ENCODE measurements around the gene GATAD2B.
A peak's percentile ranks its signal among the peaks of the same experiment; 100 is the strongest.
"Not testable (repeated sequence)": the region's sequence is repeated elsewhere in the genome, so short reads cannot be mapped to it uniquely, and the experiment has no call there.

GATAD2B gene

DNA sequence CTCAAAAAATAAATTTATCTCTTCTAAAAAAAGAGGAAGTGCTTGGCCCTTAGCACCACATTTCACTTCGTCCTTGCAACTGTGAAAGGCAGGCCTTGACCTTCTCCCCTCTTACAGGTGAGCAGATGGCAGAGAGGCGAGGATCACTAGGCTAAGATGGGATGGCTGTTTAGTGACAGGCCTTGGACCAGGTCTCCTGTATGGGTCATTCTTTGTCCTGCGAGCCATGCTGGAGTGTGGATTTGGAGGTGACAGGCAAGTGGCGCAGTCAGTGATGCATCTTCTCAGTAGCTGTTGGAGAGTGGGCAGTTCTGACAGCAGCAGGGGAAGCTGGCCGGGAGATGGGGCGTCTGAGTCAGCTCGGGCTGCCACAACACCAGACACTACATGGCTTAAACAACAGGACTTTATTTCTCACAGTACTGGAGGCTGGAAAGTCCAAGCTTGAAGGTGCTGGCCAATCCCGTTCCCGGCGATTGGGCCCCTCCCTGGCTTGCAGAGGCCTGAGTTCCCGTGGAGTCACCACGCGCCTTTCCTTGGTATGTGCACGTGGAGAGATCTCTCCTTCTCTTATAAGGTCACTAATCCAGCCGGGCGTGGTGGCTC is 131.0 kb downstream of the GATAD2B start:
- H3K9ac ChIP-seq (ENCODE audit: low read depth, low read length) = no peak overlapping the region
- no peaks in the 10 kb centered on the region for H3K36me3 ChIP-seq (ENCODE audit: insufficient read depth, low read length)
- H3K4me1 ChIP-seq (ENCODE audit: insufficient read depth, low read length) = peaks cover 21% of the 10 kb centered on the region
- H3K9me3 ChIP-seq (ENCODE audit: control insufficient read depth, insufficient read depth, low read length) = no peaks in the 10 kb centered on the region; the same call in 1 of the 2 replicates

DNA sequence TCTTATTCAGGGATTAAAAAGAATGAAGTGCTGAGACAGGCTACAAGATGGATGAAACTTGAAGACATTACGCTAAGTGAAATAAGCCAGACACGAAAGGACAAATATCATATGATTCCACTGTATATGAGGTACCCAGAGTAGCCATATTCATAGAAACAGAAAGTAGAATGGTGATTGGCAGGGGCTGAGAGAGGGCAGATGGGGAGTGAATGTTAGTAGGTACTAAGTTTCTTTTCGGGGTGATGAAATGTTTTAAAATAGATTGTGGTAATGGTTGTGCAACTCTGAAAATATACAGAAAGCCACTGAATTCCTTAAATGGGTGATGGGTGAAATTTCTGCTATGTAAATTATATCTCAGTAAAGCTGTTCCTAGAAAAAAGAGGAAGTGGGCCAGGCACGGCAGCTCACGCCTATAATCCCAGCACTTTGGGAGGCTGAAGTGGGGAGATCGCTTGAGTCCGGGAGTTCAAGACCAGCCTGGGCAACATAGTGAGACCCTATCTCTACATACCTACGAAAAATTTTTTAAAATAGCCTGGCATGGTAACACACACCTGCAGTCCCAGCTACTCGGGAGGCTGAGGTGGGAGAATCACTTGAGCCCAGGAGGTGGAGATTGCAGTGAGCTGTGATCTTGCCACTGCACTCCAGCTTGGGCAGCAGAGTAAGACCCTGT is 131.7 kb downstream of the GATAD2B start:
- no peak overlapping the region for H3K9ac ChIP-seq (ENCODE audit: low read depth, low read length)
- H3K9me3 ChIP-seq (ENCODE audit: control insufficient read depth, insufficient read depth, low read length) = no peaks in the 10 kb centered on the region; the same call in 1 of the 2 replicates
- peaks cover 21% of the 10 kb centered on the region for H3K4me1 ChIP-seq (ENCODE audit: insufficient read depth, low read length)
- H3K36me3 ChIP-seq (ENCODE audit: insufficient read depth, low read length) = no peaks in the 10 kb centered on the region

- Histone ChIP-seq H3K36me3 (ENCODE audit: insufficient read depth, low read length) (no peaks in the 10 kb centered on the region), H3K4me1 (ENCODE audit: insufficient read depth, low read length) (peaks cover 21% of the 10 kb centered on the region), H3K9me3 (ENCODE audit: control insufficient read depth, insufficient read depth, low read length) (no peaks in the 10 kb centered on the region; the same call in 1 of the 2 replicates), H3K9ac (ENCODE audit: low read depth, low read length) (no peak overlapping the region)
Measured at GRCh38 chr1:153790313-153790965, 132.3 kb downstream of the GATAD2B start.

DNA sequence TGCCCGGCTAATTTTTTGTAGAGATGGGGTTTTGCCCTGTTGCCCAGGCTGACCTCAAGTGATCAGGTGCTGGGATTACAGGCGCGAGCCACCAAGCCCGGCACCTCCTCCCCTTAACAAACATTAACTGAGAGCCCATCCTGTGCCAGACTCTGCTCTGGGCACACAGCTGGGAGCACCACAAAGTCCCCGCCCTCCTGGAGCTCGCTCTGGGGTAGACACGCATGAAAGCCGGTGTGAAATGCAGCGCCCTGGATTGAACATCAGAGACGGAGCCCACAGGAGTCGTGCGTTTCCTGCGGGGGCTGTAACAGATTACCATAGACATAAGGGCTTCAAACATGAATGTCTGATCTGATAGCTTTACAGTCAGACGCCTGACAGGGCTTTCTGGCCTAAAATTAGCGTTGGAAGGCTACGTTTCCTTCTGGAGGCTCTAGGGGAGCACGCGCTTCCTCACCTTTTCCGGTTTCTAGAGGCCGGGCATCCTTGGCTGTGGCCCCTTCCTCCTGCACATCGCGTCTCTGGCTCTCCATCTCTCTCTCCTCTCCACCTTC is 133.2 kb downstream of the GATAD2B start:
- no peaks in the 10 kb centered on the region; the same call in 1 of the 2 replicates for H3K9me3 ChIP-seq (ENCODE audit: control insufficient read depth, insufficient read depth, low read length)
- H3K4me1 ChIP-seq (ENCODE audit: insufficient read depth, low read length) = peaks cover 12% of the 10 kb centered on the region
- H3K36me3 ChIP-seq (ENCODE audit: insufficient read depth, low read length) = no peaks in the 10 kb centered on the region
- no peak overlapping the region for H3K9ac ChIP-seq (ENCODE audit: low read depth, low read length)

- no peaks in the 10 kb centered on the region for H3K36me3 ChIP-seq (ENCODE audit: insufficient read depth, low read length)
- H3K9ac ChIP-seq (ENCODE audit: low read depth, low read length) = no peak overlapping the region
- no peaks in the 10 kb centered on the region; the same call in 1 of the 2 replicates for H3K4me1 ChIP-seq (ENCODE audit: insufficient read depth, low read length)
- no peaks in the 10 kb centered on the region; the same call in 1 of the 2 replicates for H3K9me3 ChIP-seq (ENCODE audit: control insufficient read depth, insufficient read depth, low read length)
Measured at GRCh38 chr1:153786038-153786790, 136.6 kb downstream of the GATAD2B start.

DNA sequence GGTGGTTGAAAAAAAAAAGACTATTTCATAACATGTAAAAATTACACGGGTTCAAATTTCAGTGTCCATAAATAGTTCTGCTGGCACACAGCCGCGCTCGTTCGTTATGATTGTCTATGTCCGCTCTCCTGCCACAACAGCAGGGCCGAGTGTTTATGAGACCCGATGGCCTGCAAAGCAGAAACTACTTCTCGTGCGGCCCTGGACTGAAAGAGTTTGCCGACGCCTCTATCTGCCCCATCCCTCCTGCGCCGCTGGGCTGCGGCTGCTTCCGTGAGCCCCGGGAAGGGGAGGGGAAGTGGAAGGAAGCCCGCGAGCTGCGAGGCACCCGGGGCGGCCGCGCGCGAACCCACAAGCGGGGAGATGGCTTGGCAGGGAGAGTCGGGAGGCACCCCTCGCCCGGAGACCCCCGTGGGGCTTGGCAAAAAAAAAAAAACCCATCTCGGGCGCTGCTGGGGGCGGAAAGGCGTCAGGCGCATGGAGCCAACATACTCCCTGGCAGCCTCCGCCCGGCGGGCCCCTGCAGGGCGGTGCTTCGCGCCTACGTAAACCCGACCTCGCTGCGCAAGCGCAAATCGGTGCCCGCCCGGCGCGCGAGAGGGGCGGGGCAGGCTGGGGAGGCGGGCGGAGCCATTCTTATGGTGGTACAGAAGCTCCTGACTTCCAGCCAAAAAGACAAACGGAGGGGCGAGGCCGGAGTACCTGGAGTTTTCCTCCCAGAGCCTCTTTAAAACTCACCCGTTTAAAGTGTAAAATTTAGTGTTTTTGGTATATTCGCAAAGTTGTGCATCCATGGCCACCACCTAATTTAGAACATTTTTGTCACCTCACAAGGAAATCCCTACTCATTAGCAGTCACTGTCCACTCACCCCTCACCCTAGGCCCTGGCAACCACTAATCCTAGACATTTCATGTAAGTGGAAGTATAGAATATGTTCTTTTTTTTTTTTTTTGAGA is 139.3 kb downstream of the GATAD2B start:
- Histone ChIP-seq H3K36me3 (ENCODE audit: insufficient read depth, low read length) (no peaks in the 10 kb centered on the region), H3K4me1 (ENCODE audit: insufficient read depth, low read length) (no peaks in the 10 kb centered on the region; the same call in 1 of the 2 replicates), H3K9ac (ENCODE audit: low read depth, low read length) (peak overlapping the region; percentile 69), H3K9me3 (ENCODE audit: control insufficient read depth, insufficient read depth, low read length) (no peaks in the 10 kb centered on the region)

GRCh38 chr1:153782648-153783047 is 140.1 kb downstream of the GATAD2B start:
- not testable (repeated sequence) for H3K4me1 ChIP-seq (ENCODE audit: insufficient read depth, low read length); H3K9me3 ChIP-seq (ENCODE audit: control insufficient read depth, insufficient read depth, low read length); H3K36me3 ChIP-seq (ENCODE audit: insufficient read depth, low read length)
- H3K9ac ChIP-seq (ENCODE audit: low read depth, low read length) = peak overlapping the region; percentile 69; the same call in 1 of the 2 replicates

GRCh38 chr1:153780551-153780950 is 142.2 kb downstream of the GATAD2B start:
- Histone ChIP-seq H3K36me3 (ENCODE audit: insufficient read depth, low read length) (no peaks in the 10 kb centered on the region), H3K9ac (ENCODE audit: low read depth, low read length) (no peak overlapping the region), H3K4me1 (ENCODE audit: insufficient read depth, low read length) (no peaks in the 10 kb centered on the region; the same call in 1 of the 2 replicates), H3K9me3 (ENCODE audit: control insufficient read depth, insufficient read depth, low read length) (no peaks in the 10 kb centered on the region)

- Histone ChIP-seq H3K9me3 (ENCODE audit: control insufficient read depth, insufficient read depth, low read length) (no peaks in the 10 kb centered on the region), H3K36me3 (ENCODE audit: insufficient read depth, low read length) (no peaks in the 10 kb centered on the region), H3K4me1 (ENCODE audit: insufficient read depth, low read length) (no peaks in the 10 kb centered on the region; the same call in 1 of the 2 replicates), H3K9ac (ENCODE audit: low read depth, low read length) (no peak overlapping the region)
Measured at GRCh38 chr1:153779781-153780541, 142.8 kb downstream of the GATAD2B start.

DNA sequence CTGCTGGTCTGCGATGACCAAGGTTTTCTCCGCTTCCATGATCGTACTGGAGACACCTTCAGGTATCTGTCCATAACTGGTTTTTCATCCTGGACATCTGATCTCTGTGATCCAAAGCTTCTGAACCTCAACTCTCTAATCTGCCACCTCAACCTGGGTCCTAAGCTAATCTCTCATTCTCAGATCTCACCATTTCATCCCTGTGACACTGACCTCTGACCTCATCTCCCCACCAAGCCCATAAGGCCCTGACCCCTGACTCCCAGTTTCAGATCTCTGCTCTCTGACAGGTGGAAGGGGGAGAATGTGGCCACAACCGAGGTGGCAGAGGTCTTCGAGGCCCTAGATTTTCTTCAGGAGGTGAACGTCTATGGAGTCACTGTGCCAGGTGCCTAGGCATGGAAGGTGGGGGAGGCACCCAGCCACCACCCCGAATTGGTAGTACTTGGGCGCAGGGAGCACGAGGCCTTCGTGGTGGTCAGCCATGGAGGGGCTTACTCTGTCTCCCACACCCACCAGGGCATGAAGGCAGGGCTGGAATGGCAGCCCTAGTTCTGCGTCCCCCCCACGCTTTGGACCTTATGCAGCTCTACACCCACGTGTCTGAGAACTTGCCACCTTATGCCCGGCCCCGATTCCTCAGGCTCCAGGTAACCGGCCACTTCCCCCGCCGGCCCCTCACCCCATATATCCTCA is 143.8 kb downstream of the GATAD2B start:
- H3K9ac ChIP-seq (ENCODE audit: low read depth, low read length) = no peak overlapping the region
- H3K9me3 ChIP-seq (ENCODE audit: control insufficient read depth, insufficient read depth, low read length) = no peaks in the 10 kb centered on the region
- peaks cover 6% of the 10 kb centered on the region for H3K4me1 ChIP-seq (ENCODE audit: insufficient read depth, low read length)

DNA sequence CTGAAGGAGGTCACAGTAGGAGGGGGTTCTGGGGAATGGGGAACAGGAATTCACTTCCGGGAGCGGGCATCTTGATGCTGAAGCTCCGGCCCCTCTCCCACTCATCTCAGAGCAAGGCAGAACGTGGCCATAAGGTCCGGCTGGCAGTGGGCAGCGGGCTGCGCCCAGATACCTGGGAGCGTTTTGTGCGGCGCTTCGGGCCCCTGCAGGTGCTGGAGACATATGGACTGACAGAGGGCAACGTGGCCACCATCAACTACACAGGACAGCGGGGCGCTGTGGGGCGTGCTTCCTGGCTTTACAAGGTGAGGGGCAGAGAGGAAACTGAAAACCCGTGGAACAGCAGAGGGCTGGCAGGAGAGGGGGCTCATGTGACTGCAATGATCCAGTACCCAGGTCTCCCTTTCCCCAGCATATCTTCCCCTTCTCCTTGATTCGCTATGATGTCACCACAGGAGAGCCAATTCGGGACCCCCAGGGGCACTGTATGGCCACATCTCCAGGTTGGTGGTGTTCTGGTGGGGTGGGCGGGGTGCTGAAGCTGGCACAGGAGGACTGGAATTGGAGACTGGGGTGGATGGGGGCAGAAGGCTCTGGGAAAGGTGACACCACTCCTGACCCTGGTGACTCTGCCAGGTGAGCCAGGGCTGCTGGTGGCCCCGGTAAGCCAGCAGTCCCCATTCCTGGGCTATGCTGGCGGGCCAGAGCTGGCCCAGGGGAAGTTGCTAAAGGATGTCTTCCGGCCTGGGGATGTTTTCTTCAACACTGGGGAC is 144.5 kb downstream of the GATAD2B start:
- Histone ChIP-seq H3K9ac (ENCODE audit: low read depth, low read length) (no peak overlapping the region), H3K4me1 (ENCODE audit: insufficient read depth, low read length) (peaks cover 6% of the 10 kb centered on the region)

More for the DNA sequence above, 143.8 kb downstream of the GATAD2B start:
- no peaks in the 10 kb centered on the region for H3K36me3 ChIP-seq (ENCODE audit: insufficient read depth, low read length)

GRCh38 chr1:153777648-153778047 is 145.1 kb downstream of the GATAD2B start:
- Histone ChIP-seq H3K9ac (ENCODE audit: low read depth, low read length) (no peak overlapping the region), H3K4me1 (ENCODE audit: insufficient read depth, low read length) (peaks cover 6% of the 10 kb centered on the region), H3K36me3 (ENCODE audit: insufficient read depth, low read length) (no peaks in the 10 kb centered on the region), H3K9me3 (ENCODE audit: control insufficient read depth, insufficient read depth, low read length) (no peaks in the 10 kb centered on the region)

More for the DNA sequence above, 144.5 kb downstream of the GATAD2B start:
- Histone ChIP-seq H3K36me3 (ENCODE audit: insufficient read depth, low read length) (no peaks in the 10 kb centered on the region), H3K9me3 (ENCODE audit: control insufficient read depth, insufficient read depth, low read length) (no peaks in the 10 kb centered on the region)
